IPS-NIHi11 (cell line): ENCODE data around the gene IFI44.
A peak's percentile ranks its signal among the peaks of the same experiment; 100 is the strongest.

Experiments
- DNase-seq: peaks from one replicate; pipeline ENCODE4 v3.0.0; 2012; ENCODE audit warnings: mixed read lengths, low spot score

Gene IFI44

DNA sequence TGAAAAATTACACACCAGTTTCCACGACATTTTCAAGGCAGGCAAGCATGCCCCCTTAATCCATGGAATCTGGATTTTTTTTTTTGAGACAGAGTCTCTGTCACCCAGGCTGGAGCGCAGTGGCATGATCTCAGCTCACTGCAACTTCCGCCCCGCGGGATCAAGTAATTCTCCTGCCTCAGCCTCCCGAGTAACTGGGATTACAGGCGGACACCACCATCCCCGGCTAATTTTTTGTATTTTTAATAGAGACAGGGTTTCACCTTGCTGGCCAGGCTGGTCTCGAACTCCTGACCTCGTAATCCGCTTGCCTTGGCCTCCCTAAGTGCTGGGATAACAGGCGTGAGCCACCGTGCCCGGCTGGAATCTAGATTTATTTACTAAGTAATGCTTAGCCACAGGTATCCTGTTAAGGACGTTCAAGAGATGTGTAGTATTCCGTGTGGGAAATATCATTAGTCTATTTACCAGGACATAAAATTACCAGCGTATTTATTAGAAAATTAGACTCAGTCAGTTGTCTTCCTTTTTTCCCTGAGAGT, 2.5 kb downstream of the IFI44 start:
- no peak for DNase-seq

DNA sequence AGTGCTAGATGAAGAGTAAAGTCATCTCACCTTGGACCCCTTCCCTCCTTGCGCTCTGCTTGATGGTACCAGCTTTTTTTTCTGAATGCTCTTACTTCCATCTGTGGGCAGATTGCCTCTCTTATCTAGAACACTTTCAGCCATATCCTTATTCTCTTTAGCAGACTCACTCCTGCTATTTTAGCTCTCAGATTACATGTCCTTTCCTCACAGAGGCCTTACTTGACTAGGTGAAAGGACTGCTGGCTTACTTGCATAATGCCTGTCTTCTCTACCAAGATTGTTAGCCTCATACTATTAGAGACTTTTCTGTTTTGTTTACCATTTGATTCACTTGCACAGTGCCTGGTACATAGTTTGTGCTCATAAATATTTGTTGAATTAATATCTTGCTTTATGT, 9.3 kb downstream of the IFI44 start:
- no peak for DNase-seq

DNA sequence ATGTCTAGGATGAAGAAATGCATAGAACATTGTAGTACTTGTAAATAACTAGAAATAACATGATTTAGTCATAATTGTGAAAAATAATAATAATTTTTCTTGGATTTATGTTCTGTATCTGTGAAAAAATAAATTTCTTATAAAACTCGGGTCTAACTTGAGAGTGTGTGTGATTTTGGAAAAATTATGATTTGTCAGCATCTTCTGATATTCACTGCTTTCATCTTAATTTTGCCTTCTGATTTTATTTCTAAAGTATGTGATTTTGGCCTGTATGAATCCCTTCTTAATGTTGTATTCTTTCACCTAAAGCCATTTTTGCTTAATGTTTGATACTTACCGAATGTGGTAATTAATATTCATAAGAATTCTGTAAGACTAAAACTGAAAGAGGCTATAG, 14.3 kb downstream of the IFI44 start:
- DNase-seq = no peak

DNA sequence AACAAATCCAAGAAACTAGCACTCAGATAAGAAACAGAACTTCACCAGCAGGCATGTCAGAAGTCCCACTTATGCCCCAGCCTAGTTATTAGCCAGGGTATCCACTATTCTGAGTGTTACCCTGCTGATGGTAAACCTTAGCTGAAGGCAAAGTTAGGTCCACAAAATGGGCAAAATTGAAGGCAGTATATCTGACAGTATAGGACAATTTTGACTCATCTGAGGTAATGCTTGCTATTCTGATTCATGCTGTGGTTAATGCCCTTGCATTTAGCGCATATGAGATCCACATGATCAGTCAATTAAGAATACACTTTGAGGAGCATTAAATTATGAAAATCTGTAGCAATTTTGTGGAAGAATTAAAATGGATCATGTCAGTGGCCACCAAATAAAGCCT, 15.1 kb downstream of the IFI44 start:
- no peak for DNase-seq

DNA sequence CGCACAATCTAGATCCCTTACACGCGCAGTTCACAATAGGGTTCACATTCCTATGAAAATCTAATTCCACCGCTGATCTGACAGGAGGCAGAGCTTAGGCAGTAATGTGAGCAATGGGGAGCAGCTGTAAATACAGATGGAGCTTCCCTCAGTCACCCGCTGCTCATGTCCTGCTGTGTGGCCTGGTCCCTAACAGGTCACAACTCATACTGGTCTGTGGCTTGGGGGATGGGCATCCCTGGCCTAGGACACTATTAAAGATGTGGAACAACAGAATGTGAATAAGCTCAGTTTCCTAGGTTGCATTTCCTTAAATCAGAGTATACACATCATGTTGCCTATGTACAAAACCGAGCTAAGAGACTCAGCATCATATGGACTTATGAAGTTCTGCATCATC, 16.2 kb downstream of the IFI44 start:
- no peak for DNase-seq

DNA sequence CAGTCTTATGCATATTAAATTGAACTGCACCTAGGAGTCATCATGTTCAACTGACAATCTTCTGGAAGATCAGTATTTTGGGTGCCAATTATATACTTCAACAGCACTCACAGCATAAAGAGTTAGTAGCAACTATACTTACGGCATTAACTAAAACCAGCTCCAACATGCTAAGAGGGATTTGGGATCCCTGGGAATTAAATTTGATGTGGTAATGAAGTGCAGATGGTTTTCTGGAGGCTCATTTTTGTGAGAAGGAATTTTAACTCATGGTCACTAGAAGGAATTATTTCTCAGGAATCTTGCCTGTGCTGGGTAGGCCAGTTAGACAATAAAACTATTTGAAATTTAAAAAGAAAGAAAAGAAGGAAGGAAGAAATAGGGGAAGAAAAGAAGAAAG, 18.3 kb downstream of the IFI44 start:
- DNase-seq = no peak

DNA sequence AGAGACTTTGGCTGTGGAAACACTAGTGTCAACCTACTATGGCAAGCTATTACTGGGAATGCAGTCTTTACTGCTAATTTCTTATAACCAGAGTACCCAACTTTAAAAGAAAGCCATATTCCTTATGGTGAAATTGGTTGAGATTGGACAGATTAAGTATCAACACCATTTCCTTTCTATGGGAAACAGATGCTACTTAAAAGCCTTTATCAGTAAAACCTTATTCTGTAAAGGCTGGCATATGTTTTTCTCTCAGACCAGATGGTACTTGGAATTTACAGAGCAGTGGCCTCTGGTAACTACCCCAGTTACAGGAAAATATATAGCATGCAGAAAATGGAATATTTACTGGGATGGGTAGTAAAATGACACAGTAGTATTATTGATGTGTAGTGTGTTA, 18.8 kb downstream of the IFI44 start:
- no peak for DNase-seq

DNA sequence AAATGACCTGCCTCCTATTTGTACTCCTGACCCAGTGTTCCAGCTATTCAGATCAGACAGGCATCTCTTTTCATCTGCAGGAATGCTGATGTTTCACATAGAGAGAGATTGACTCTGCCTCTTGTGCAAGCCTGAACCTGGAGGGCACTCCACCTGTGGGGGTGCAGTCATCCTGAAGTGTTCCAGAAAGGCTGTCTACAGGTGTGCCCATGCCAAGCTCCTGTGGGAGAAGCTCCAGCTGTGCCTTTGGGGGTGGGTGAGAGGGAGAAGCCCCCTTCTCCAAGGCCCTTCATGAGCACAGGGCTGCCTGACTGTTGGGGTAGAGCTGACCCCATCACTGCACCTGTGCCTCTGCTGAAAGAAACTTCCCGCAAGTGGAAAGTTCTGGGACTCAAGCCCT, 22.8 kb downstream of the IFI44 start:
- no peak for DNase-seq

DNA sequence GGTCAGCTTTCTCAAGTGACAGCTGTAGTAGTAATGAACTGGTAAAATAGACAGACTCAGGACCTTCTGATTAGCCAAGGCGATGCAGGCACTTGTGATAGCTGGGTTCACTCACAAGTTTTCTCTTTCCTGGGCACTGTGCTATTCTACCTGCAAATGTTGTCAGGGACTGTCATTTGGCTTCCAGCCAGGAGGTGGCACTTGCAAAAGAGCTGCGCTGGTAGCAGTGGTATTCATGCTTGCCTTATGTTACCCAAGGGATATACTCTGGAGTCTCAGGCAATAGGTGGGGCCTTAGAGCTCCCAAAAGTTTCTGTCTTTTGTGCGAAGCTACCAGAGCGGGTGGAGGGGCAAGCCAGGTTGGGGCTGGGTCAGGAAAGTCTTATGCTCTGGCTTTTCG, 23.5 kb downstream of the IFI44 start:
- no peak for DNase-seq

DNA sequence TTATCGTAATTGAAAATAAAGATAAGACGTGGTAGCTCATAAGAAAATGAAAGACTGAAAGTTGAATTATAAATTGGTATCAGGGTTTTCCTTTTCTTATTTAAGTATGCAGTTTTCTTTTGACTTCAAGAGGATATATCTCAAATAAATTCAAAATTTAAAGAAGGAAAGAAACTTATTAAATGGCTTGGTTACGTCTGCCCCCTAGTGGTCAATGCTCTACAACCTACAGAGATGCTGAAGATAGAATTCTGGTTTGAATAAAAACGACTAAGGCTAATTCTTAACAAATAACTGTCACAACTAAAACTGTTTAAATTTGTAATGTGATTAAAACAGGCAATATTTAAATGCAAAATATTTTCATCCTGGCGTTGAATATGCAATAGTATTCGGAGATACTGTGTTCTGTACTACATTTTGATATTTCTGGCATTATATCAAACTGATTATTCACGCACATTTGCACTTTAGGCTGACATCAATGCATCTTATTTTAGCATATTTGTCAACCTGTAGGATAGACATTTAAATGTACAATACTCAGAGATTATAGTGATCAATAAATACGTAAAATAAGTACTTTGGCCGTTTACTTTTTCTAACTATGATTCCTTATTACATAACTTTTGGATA, 26.8 kb downstream of the IFI44 start:
- peak; percentile 31 for DNase-seq

DNA sequence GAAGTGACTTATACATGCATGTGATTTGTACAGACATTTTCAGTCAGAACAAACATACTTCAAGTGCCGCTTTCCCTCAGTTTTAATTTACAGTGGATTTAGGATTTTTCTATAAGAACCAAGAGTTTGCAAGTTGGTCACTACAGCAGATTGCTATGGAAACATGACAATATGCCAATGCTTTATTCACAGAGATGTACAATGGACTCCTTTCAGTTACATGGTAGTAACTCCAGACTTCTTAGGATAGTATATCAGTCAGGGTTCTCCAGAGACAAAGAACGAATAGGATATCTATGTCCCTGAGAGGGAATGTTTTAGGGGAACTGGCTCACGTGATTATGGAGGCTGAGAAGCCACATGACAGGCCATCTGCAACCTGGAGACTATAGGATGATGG, 27.4 kb downstream of the IFI44 start:
- DNase-seq = no peak

DNA sequence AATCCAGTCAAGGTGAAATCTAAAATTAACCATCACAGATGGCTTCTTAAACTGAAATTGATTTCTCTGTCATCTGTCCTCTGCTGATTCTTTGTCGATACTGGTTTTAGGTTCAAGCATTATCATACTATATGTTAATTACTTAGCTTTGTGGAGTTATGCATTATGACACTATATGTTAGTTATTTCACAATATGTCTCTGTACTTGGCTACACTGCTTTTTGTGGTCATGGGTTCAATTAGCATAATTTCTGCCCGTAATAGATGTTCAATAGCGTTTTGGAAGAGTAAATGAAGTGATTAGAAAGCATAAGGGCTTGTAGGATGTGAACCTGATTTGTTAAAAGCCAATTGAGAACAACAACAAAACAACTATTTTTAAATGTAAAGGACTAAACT, 28.2 kb downstream of the IFI44 start:
- no peak for DNase-seq

DNA sequence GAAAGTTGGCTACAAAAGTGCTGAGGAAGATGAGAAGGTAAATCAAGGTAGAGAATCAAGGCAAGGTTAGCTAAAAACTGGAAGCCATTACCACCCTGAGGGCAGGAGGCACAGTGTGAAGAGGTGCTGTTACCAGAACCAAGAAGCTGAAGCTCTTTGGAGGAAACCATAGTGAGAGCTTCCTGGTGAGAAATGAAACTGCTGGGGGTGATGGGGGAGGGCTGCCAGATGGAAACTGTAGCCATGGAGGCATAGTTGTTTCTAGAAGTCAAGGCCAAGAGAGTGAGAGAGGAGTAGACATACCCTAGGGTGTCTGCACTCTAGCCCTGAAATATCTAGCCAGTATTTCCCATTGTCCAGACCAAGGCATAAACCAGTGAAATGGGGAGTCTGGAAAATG, 28.7 kb downstream of the IFI44 start:
- no peak for DNase-seq

DNA sequence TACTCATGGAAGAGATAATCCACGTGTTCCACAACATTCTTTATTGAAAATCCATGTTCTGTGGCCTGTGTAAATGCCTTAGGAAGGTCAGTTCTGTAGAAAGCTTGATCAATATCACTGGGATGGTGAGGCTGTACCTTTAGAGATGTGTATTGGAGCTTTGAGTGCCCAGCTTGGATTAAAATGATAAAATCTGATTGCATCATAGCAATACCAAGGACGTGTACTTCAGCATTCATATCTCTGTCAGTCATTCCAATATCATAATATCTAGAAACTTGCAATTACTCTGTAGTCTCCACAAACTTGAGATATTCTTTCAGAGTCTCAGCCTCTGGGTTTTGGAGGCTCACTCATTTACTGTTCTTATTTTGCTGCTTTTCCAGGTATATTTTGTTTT, 31.6 kb downstream of the IFI44 start:
- no peak for DNase-seq

DNA sequence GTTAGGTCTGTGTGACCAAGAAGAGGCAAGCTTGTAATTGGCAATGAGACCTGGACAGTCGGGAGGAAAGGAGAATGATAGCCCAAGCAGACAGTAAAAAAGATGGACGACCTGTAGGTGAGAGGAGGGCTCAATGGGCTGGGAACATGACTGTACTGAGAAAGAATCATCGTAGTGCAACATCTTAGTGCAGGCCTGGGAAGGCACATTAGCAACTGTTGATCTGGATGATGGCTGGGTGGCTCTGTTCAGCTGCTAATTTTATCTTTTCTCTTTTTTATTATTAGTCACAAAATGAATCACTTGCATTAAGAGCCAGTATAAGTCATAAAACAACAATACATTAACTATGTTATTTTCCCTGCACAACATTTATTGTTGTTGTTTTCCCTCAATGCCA, 32.9 kb downstream of the IFI44 start:
- no peak for DNase-seq

DNA sequence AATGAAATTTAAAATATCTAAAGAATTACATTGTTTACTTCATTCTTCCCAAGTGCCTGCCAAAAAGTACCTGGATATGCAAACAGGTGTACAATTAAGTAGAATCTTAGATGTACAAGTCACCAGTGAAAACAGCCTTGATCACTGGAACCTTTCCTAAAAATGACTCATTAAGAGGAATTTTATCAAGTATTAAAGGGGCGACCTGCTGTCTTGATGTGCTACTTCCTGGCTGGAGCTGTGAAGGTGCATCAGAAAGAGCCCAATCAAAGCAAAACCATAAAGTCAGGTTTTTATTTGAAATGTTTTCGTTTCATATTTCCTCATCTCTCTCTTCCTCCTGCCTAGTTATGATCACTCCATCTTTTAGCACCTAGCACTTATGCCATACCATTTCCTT, 33.4 kb downstream of the IFI44 start:
- no peak for DNase-seq

DNA sequence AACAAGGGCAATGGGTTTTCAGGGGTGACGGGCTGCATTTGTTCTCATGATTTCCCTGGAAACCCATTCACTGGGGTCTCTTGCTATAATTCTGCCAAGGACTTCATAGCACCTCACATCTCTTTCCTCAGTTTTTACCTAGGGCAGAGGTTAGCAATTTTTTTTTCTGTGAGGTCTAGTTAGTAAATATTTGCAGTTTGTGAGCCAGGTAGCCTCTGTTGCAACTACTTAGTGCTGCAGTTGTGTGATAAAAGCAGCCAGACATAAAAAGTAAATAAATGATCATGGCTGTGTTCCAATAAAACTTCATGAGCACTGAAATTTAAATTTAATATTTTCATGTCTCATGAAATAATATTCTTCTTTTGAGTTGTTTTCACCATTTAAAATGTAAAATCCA, 37.7 kb downstream of the IFI44 start:
- no peak for DNase-seq

DNA sequence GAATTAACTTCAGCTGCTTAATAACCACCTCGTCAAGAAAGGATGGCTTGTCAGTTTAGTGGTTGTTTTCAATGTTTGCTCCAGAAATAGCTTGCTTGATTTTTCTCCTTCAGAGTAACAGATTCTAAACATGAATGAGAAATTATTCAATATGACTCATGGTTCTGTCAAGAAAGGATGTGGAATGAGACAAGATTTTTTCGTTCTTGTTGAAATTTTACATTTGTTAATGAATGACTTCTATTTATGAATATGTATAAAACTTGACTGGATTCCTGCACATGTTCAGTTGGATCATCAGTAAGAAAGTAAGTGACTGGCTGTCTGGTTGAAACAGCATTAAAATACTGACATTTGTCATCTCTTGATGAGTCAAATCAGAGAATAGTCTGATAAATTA, 38.3 kb downstream of the IFI44 start:
- DNase-seq = no peak

DNA sequence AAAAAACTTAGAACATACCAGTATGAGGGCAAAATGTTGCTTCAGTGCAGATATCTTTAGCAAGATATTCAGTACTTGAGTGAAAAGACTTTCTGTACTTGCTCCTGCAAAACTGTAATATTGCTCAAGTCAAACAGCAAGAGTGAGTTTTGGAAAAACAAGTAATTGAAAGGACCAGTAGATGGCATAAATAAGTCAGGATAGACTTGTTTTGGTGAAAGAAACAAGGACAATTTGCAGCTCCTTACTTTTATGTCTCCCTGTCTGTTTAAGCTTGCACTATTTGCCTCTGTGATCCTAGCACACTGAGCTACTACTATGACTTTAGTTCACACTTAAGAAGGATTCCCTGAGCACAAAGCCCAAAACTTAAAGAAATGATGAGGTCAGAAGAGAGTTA, 39.1 kb downstream of the IFI44 start:
- no peak for DNase-seq

DNA sequence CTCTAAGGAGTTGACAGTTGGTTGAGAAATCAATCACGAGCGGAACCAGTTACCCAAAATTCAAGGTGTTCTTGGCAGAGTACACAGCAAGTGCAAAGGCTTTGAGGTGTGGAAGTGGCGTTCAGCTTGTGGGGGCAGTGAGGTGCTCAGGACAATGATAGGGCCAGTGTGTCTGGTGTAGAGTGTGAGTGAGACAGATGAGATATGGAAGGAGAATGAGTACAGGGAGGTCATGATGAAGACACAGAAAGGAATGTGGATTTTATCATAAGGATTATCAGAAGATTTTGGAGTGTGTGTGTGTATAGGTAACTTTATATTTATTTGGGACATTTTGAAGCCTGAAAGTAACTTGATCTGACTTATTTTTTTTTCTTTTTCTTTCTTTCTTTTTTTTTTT, 40.9 kb downstream of the IFI44 start:
- DNase-seq = no peak

DNA sequence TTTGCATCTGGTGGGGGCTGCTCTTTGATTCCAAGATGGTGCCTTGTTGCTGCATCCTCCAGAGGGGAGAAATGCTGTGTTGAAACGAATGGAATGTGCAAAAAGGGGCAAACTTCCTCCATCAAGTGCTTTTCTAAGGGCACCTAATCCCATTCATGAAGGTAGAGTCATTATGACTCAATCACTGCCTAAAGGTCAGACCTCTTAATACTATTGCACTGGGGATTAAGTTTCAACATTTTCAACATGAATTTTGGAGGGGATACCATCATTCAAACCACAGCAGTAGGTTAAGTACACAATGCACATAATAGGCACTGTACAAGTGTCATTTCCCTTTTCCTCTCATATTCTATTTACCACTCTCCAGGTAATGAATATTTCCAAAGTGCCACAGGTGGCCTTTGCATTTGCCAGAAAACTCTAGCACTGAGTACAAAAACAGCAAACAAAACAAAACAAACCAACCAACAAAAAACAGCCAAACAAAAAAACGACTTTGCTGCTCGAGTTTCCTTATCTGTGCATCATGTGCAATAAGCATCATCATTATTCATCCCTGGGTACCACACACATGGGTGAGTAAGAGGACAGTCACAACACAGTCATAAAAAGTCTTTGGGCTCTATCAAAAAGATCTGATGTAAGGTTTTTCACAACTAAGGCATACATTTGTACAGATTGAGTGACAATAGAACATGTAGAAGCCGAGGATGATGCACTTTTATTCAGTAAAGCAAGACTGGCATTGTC, 42.5 kb downstream of the IFI44 start:
- DNase-seq = no peak

DNA sequence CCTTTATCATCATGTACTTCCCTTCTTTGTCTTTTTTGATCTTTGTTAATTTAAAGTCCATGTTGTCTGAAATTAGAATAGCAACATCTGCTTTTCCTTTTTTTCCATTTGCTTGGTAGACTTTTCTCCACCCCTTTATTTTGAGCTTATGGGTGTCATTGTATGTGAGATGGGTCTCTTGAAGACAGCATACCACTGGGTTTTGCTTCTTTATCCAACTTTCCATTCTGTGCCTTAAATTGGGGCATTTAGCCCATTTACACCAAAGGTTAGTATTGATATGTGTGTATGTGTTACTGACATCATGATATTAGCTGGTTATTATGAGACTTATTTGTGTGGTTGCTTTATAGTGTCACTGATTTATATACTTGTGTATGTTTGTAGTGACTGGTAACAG, 50.2 kb downstream of the IFI44 start:
- no peak for DNase-seq

DNA sequence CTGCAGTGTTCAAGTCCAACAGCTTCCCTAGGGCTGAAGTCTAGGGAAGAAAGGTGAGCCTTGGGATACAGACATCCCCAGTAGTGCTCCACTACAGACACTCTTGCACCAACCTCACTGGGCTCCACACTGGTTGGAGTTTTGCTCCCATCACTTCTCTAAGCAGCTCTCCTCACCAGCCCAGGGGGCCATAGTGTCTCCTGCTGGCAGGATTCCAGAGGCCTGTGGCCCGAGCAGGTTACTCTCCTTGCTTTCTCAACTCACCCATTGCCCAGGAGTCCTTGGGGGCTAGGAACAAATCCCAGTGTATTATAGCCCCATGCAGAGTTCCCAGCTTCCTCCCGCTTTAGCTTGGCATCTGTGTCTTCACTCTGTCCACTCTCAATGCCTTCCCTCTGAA, 52.8 kb downstream of the IFI44 start:
- no peak for DNase-seq

DNA sequence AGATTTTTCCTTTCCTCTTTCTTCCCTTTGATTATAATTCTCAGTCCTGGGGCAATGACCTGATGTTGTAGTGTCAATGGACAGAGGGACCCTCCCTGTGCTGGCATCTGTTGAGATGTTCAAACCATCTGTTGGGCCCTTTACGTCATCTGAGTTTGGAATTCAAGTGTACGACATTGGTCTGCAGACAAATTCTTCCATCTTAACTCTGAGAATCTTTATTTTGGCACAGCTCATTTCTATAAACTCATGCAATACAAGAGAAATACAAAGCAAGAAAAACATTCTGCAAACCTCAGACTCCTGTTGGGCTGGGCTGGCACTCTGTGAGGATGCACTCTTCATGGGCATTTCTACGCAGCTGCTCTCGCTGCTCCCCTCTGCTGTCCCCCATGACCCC, 54.2 kb downstream of the IFI44 start:
- DNase-seq = no peak
